ENCODE measurements around the gene PAAF1. TPM values are rescaled to one million over a fixed set of nuclear protein-coding genes. Genes with fewer than 3 reads are reported as not detected.

Gene PAAF1
- total and polyA plus RNA-seq, 10 of the 15 experiments (the other 5 are each of a cell fraction or from before 2014, with no cell fraction given) = 13.7 to 70.6 (median 29.1) TPM

- SMC1A ChIA-PET (ENCODE audit: uncharacterized antibody, unreplicated experiment) = no interaction called here
- in situ Hi-C loops (cut with MboI) (no loop called here), intact Hi-C loops (cut with micrococcal nuclease; ENCODE audit: unreplicated experiment) (no loop called here)
- TF ChIP-seq ESRRA (IDR thresholded peaks at IDR 0.05; ENCODE audit: low read length) (no peak), ZBTB40 (IDR thresholded peaks at IDR 0.05; ENCODE audit: borderline replicate concordance) (no peak), STAT1 (conservative IDR thresholded peaks at IDR 0.05) (no peak), TCF7 (IDR thresholded peaks at IDR 0.05; ENCODE audit: borderline replicate concordance) (no peak)
- TF ChIP-seq, protein P1, sequence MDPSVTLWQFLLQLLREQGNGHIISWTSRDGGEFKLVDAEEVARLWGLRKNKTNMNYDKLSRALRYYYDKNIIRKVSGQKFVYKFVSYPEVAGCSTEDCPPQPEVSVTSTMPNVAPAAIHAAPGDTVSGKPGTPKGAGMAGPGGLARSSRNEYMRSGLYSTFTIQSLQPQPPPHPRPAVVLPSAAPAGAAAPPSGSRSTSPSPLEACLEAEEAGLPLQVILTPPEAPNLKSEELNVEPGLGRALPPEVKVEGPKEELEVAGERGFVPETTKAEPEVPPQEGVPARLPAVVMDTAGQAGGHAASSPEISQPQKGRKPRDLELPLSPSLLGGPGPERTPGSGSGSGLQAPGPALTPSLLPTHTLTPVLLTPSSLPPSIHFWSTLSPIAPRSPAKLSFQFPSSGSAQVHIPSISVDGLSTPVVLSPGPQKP (IDR thresholded peaks at IDR 0.05; ENCODE audit: low read depth, low read length) = no peak
- H4K20me1 ChIP-seq (ENCODE audit: control insufficient read depth, insufficient read depth) = no peaks in the 10 kb centered on the region
- no peaks in the 10 kb centered on the region for H3K27me3 ChIP-seq (replicated peaks in 1 of 2; ENCODE audit: control insufficient read depth in 2 of 2, insufficient read depth in 2 of 2, low read length in 1 of 2)
- H3K4me3 ChIP-seq = no peak overlapping the region
- H3K4me2 ChIP-seq (ENCODE audit: control insufficient read depth, insufficient read depth) = no peak overlapping the region
- POLR2A ChIA-PET = no interaction called here
- RAD21 ChIA-PET (ENCODE audit: unreplicated experiment) = no interaction called here
- no TSS peak for BruUV-seq (replicated peaks)
- no peaks in the 10 kb centered on the region for H3K79me2 ChIP-seq (ENCODE audit: control insufficient read depth, insufficient read depth, low read length)
- ATAC-seq = no peak
- no peak overlapping the region for H3K9ac ChIP-seq (ENCODE audit: control insufficient read depth, insufficient read depth, low read length)
- FAIRE-seq = no peak
- H2AFZ ChIP-seq (ENCODE audit: control insufficient read depth, low read depth, low read length) = no peak overlapping the region
- DNase-seq (ENCODE audit: low read depth, low spot score) = no peak
- H3K36me3 ChIP-seq (ENCODE audit: control insufficient read depth in 2 of 2, insufficient read depth in 2 of 2, low read length in 1 of 2) = no peaks in the 10 kb centered on the region; a peak in 2 of 4 replicates
- no peaks in the 10 kb centered on the region for H3K4me1 ChIP-seq (ENCODE audit: control insufficient read depth, insufficient read depth, low read length)
- CTCF ChIA-PET = no interaction called here
- 78% methylated on average over 2 of the region's 2 CpGs for WGBS (ENCODE audit: insufficient coverage, insufficient replicate concordance, low lambda C conversion rate, missing lambda C conversion rate)
- no peaks in the 10 kb centered on the region for H3K9me3 ChIP-seq (replicated peaks; ENCODE audit: control insufficient read depth, insufficient read depth, low read length)
- H3K27ac ChIP-seq (ENCODE audit: control insufficient read depth, insufficient read depth) = no peak overlapping the region
Observed at GRCh38 chr11:73860202-73860601, 16.6 kb upstream of the PAAF1 start.
